K562 (cell line): Measurements from ENCODE around the gene GAB2. TPM values are rescaled to one million over a fixed set of nuclear protein-coding genes. Genes with fewer than 3 reads are reported as not detected.

Source experiments
- CBX1 ChIP-seq: sonication (generic); IDR thresholded peaks from 2 replicates; pipeline ENCODE4 v1.6.1; 2016; ENCODE audit warnings: antibody characterized with exemption, low read depth, mild to moderate bottlenecking
- DDX20 ChIP-seq: fragments of 450-650 bp; IDR thresholded peaks from 2 replicates; pipeline ENCODE4 v1.6.1; 2016; ENCODE audit warnings: missing genetic modification characterization, low read depth, mild to moderate bottlenecking, missing compliant biosample characterization, moderate library complexity
- ETS2 ChIP-seq: IDR thresholded peaks from 2 replicates; pipeline ENCODE4 v1.6.1; 2016; ENCODE audit warnings: borderline replicate concordance, missing genetic modification characterization, mild to moderate bottlenecking, moderate library complexity, missing compliant biosample characterization; ENCODE audit not compliant: poor library complexity, severe bottlenecking
- GATAD2B ChIP-seq: fragments of 450-650 bp; IDR thresholded peaks from 2 replicates; pipeline ENCODE4 v1.6.1; 2017; ENCODE audit warnings: mild to moderate bottlenecking, borderline replicate concordance
- ILF3 ChIP-seq: fragments of 450-650 bp; IDR thresholded peaks from 2 replicates; pipeline ENCODE4 v1.6.1; 2018; ENCODE audit warnings: antibody characterized with exemption, mild to moderate bottlenecking, moderate library complexity, borderline replicate concordance
- NELFE ChIP-seq: IDR thresholded peaks from 2 replicates; pipeline ENCODE4 v1.6.1; 2011; ENCODE audit warnings: mild to moderate bottlenecking; ENCODE audit not compliant: insufficient read depth, insufficient read length
- PHF21A ChIP-seq: fragments of 450-650 bp; IDR thresholded peaks from 2 replicates; pipeline ENCODE4 v1.6.1; 2017; ENCODE audit warnings: low read depth, borderline replicate concordance
- RFX7 ChIP-seq: fragments of 250-450 bp; sonication (Bioruptor Pico); IDR thresholded peaks from 2 replicates; pipeline ENCODE4 v1.5.1; 2021; ENCODE audit warnings: mild to moderate bottlenecking
- SIN3B ChIP-seq: fragments of 450-650 bp; IDR thresholded peaks from 2 replicates; pipeline ENCODE4 v1.6.1; 2017; ENCODE audit warnings: low read depth, mild to moderate bottlenecking, moderate library complexity
- SMAD4 ChIP-seq: fragments of 250-450 bp; sonication (Bioruptor Pico); conservative IDR thresholded peaks from 2 replicates; pipeline ENCODE4 v1.8.0; 2021; ENCODE audit warnings: inconsistent platforms, mild to moderate bottlenecking, moderate library complexity
- SMC3 ChIP-seq: conservative IDR thresholded peaks from 2 replicates; pipeline ENCODE4 v1.6.1; 2011; ENCODE audit warnings: low read depth, low read length, improper control_type of control experiment; ENCODE audit not compliant: insufficient read depth
- SRF ChIP-seq, 2 experiments: fragments of 250-450, 450-650 bp in 1 of 2; sonication (Bioruptor Pico) in 1 of 2; sonication (generic) in 1 of 2; formaldehyde crosslinking; IDR thresholded peaks; 2 replicates each; pipeline versions ENCODE4 v1.5.0 to v1.5.1; 2020 to 2022; ENCODE audit warnings: mild to moderate bottlenecking in 1 of 2, missing genetic modification reagents in 1 of 2
- STAT5B ChIP-seq: fragments of 250-450 bp; sonication (Bioruptor Pico); IDR thresholded peaks from 2 replicates; pipeline ENCODE4 v1.8.0; 2021; ENCODE audit warnings: mild to moderate bottlenecking, inconsistent platforms
- ZNF212 ChIP-seq: fragments of 450-650 bp; formaldehyde crosslinking; IDR thresholded peaks from 2 replicates; pipeline ENCODE4 v1.4.0; 2020; ENCODE audit warnings: mild to moderate bottlenecking
- ZNF584 ChIP-seq: fragments of 200-800 bp; sonication (Bioruptor generic); IDR thresholded peaks from 2 replicates; pipeline ENCODE4 v1.6.1; 2016; ENCODE audit warnings: low read depth, mild to moderate bottlenecking, missing genetic modification characterization, missing compliant biosample characterization
- polyA plus RNA-seq, 8 experiments: library from polyadenylated mRNA; depleted of rRNA in 4 of 8; stranded (reverse) in 5 of 8; unstranded in 3 of 8; fragments of >200 nt; fragmentation: Nextera tagmentation in 2 of 8; fragmentation: Illumina TruSeq in 1 of 8; extraction: Ambion mirVana in 2 of 8; extraction: Trizol in 1 of 8; gene quantifications; 2 replicates each; pipeline versions ENCODE4 v1.2.1 to v1.2.3, GENCODE V29; 2011 to 2014; ENCODE audit warnings: inconsistent platforms in 1 of 8, missing spikeins in 1 of 8
- total RNA-seq, 7 experiments: library from RNA; depleted of rRNA in 6 of 7; stranded (reverse); fragments of >200 nt in 6 of 7; fragmentation: Illumina TruSeq in 2 of 7; extraction: Trizol in 2 of 7; gene quantifications; 2 replicates each; pipeline versions ENCODE4 v1.2.1 to v1.2.3, GENCODE V29; 2011 to 2021; ENCODE audit warnings: low replicate concordance in 1 of 7
- TF ChIP-seq, protein P1 (sequence below): fragments of 200-600 bp; sonication (generic); IDR thresholded peaks from one replicate; pipeline ENCODE4 v1.6.1; 2012; ENCODE audit warnings: mild to moderate bottlenecking, low read depth, low read length, inconsistent platforms
- TF ChIP-seq, protein P2 (sequence below): conservative IDR thresholded peaks from 2 replicates; pipeline ENCODE4 v1.6.1; 2011; ENCODE audit warnings: low read depth, mild to moderate bottlenecking, low read length; ENCODE audit not compliant: control insufficient read depth

Gene GAB2
- total and polyA plus RNA-seq, 9 of the 15 experiments (the other 6 are each of a cell fraction or from before 2014, with no cell fraction given), result 2.3 to 35.2 (median 16.1) TPM

DNA sequence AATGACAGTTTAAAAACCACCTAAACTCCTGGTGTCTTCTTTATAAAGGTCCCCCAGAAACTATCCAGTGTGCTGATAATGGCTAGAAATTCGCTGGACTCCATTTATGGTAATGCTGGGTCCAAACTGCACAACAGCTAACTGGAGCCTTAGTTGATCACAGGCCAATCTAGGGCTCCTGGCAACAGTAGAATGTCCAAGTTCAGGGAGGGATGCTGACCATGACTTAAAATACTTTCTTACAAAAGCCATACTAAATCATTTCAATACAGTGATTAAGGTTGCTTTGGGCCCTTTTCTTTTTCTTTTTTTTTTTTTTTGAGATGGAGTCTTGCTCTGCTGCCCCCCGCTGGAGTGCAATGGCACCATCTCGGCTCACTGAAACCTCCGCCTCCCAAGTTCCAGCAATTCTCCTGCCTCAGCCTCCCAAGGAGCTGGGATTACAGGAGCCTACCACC is 14.5 kb upstream of the GAB2 start (continued):
- TF ChIP-seq, protein P1, sequence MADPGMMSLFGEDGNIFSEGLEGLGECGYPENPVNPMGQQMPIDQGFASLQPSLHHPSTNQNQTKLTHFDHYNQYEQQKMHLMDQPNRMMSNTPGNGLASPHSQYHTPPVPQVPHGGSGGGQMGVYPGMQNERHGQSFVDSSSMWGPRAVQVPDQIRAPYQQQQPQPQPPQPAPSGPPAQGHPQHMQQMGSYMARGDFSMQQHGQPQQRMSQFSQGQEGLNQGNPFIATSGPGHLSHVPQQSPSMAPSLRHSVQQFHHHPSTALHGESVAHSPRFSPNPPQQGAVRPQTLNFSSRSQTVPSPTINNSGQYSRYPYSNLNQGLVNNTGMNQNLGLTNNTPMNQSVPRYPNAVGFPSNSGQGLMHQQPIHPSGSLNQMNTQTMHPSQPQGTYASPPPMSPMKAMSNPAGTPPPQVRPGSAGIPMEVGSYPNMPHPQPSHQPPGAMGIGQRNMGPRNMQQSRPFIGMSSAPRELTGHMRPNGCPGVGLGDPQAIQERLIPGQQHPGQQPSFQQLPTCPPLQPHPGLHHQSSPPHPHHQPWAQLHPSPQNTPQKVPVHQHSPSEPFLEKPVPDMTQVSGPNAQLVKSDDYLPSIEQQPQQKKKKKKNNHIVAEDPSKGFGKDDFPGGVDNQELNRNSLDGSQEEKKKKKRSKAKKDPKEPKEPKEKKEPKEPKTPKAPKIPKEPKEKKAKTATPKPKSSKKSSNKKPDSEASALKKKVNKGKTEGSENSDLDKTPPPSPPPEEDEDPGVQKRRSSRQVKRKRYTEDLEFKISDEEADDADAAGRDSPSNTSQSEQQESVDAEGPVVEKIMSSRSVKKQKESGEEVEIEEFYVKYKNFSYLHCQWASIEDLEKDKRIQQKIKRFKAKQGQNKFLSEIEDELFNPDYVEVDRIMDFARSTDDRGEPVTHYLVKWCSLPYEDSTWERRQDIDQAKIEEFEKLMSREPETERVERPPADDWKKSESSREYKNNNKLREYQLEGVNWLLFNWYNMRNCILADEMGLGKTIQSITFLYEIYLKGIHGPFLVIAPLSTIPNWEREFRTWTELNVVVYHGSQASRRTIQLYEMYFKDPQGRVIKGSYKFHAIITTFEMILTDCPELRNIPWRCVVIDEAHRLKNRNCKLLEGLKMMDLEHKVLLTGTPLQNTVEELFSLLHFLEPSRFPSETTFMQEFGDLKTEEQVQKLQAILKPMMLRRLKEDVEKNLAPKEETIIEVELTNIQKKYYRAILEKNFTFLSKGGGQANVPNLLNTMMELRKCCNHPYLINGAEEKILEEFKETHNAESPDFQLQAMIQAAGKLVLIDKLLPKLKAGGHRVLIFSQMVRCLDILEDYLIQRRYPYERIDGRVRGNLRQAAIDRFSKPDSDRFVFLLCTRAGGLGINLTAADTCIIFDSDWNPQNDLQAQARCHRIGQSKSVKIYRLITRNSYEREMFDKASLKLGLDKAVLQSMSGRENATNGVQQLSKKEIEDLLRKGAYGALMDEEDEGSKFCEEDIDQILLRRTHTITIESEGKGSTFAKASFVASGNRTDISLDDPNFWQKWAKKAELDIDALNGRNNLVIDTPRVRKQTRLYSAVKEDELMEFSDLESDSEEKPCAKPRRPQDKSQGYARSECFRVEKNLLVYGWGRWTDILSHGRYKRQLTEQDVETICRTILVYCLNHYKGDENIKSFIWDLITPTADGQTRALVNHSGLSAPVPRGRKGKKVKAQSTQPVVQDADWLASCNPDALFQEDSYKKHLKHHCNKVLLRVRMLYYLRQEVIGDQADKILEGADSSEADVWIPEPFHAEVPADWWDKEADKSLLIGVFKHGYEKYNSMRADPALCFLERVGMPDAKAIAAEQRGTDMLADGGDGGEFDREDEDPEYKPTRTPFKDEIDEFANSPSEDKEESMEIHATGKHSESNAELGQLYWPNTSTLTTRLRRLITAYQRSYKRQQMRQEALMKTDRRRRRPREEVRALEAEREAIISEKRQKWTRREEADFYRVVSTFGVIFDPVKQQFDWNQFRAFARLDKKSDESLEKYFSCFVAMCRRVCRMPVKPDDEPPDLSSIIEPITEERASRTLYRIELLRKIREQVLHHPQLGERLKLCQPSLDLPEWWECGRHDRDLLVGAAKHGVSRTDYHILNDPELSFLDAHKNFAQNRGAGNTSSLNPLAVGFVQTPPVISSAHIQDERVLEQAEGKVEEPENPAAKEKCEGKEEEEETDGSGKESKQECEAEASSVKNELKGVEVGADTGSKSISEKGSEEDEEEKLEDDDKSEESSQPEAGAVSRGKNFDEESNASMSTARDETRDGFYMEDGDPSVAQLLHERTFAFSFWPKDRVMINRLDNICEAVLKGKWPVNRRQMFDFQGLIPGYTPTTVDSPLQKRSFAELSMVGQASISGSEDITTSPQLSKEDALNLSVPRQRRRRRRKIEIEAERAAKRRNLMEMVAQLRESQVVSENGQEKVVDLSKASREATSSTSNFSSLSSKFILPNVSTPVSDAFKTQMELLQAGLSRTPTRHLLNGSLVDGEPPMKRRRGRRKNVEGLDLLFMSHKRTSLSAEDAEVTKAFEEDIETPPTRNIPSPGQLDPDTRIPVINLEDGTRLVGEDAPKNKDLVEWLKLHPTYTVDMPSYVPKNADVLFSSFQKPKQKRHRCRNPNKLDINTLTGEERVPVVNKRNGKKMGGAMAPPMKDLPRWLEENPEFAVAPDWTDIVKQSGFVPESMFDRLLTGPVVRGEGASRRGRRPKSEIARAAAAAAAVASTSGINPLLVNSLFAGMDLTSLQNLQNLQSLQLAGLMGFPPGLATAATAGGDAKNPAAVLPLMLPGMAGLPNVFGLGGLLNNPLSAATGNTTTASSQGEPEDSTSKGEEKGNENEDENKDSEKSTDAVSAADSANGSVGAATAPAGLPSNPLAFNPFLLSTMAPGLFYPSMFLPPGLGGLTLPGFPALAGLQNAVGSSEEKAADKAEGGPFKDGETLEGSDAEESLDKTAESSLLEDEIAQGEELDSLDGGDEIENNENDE, result no peak
- TF ChIP-seq NELFE, result no peak
- no peak for TF ChIP-seq ETS2 (tag)
- no peak for TF ChIP-seq SIN3B
- TF ChIP-seq ZNF584 (CRISPR knock-in tag), result no peak
- TF ChIP-seq SMC3, result peak; percentile 40; the same call in 1 of the 2 replicates
- no peak for TF ChIP-seq PHF21A
- no peak for TF ChIP-seq GATAD2B
- no peak for TF ChIP-seq CBX1
- TF ChIP-seq STAT5B, result no peak
- TF ChIP-seq ILF3, result no peak
- TF ChIP-seq RFX7 (CRISPR knock-in tag), result no peak
- TF ChIP-seq ZNF212 (CRISPR knock-in tag), result no peak
- TF ChIP-seq, protein P2, sequence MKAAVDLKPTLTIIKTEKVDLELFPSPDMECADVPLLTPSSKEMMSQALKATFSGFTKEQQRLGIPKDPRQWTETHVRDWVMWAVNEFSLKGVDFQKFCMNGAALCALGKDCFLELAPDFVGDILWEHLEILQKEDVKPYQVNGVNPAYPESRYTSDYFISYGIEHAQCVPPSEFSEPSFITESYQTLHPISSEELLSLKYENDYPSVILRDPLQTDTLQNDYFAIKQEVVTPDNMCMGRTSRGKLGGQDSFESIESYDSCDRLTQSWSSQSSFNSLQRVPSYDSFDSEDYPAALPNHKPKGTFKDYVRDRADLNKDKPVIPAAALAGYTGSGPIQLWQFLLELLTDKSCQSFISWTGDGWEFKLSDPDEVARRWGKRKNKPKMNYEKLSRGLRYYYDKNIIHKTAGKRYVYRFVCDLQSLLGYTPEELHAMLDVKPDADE, result no peak
- TF ChIP-seq SMAD4 (CRISPR knock-in tag), result 0 out of 2 replicates have a peak, but pooled peaks have one; percentile 18
- no peak for TF ChIP-seq DDX20 (tag)
- TF ChIP-seq SRF (CRISPR knock-in tag; IDR thresholded peaks at IDR 0.05), result peak in 1 of 2 experiments; percentile 83; a peak in 2 of 4 replicates
